AG10803 (cell line): ENCODE measurements around the gene WRNIP1.

Source experiments
- DNase-seq: peaks from one replicate; pipeline ENCODE4 v3.0.0; 2010; ENCODE audit warnings: low read depth
- H3K4me3 ChIP-seq: 2 replicates; pipeline ENCODE4 v1.5.1; 2011; ENCODE audit warnings: mild to moderate bottlenecking, low read length, control low read depth
- TF ChIP-seq, protein P1 (sequence below): conservative IDR thresholded peaks from 2 replicates; pipeline ENCODE4 v1.5.1; 2011; ENCODE audit warnings: mild to moderate bottlenecking, low read length, control low read depth, inconsistent platforms

WRNIP1 gene

GRCh38 chr6:2780102-2780737 is 15.0 kb downstream of the WRNIP1 start:
- TF ChIP-seq, protein P1, sequence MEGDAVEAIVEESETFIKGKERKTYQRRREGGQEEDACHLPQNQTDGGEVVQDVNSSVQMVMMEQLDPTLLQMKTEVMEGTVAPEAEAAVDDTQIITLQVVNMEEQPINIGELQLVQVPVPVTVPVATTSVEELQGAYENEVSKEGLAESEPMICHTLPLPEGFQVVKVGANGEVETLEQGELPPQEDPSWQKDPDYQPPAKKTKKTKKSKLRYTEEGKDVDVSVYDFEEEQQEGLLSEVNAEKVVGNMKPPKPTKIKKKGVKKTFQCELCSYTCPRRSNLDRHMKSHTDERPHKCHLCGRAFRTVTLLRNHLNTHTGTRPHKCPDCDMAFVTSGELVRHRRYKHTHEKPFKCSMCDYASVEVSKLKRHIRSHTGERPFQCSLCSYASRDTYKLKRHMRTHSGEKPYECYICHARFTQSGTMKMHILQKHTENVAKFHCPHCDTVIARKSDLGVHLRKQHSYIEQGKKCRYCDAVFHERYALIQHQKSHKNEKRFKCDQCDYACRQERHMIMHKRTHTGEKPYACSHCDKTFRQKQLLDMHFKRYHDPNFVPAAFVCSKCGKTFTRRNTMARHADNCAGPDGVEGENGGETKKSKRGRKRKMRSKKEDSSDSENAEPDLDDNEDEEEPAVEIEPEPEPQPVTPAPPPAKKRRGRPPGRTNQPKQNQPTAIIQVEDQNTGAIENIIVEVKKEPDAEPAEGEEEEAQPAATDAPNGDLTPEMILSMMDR: no peak
- H3K4me3 ChIP-seq: no peak overlapping the region
- no peak for DNase-seq

- TF ChIP-seq, protein P1: no peak
- no peak for DNase-seq
- H3K4me3 ChIP-seq: no peak overlapping the region
Measured at GRCh38 chr6:2781685-2782355, 16.6 kb downstream of the WRNIP1 start.

DNA sequence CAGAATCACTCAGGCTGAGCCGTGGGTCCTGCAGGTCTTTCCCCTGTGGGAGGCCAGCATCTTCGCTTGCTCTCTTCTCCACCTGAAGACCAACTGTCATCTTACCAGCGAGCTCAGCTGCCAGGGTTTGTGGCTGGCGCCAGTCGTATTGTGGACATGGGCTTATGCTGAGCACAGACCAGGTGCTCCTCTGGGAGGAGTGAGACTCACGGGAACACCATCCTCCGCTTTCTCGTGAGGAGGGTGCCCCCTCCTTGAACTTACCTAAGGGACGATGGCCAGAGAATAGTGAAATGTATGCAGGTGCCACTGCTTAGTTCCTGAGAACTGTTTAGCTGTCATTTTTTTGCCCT is 17.1 kb downstream of the WRNIP1 start:
- no peak for DNase-seq
- no peak overlapping the region for H3K4me3 ChIP-seq
- TF ChIP-seq, protein P1: no peak

- no peak for DNase-seq
- TF ChIP-seq, protein P1: no peak
- no peak overlapping the region for H3K4me3 ChIP-seq
Measured at GRCh38 chr6:2782825-2783187, 17.6 kb downstream of the WRNIP1 start.

DNA sequence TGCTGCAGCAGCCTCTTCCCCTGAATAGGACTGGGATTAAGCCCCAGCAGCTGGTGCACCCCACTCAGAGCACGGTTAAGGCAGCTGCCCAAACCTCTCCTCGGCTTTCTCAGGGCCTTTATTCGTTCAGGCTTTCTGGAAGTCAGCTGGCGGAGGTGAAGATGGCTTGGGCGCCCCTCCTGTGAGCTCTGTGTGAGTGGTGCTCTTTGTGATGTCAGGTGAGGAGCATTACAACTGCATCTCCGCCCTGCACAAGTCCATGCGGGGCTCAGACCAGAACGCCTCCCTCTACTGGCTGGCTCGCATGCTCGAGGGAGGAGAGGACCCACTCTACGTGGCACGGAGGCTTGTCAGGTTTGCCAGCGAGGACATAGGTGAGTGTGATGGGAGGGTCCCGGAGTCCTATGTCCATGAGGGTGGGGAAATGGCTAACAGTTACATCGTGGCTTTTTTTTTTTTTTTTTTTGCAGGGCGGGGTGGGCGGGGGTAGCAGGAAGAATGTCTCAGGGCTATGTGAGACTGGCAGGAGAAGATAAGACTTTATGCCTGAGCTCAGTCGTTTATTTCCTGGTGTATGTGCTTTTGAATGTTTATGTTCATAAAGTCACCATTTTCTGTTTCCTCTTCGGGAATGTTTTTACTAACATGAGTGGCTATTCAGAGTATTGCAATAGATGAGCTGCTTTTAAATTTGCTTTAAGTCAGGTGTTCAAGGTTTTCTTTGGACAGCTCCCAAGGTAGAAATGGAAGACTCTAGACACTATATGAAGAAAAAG is 18.2 kb downstream of the WRNIP1 start:
- H3K4me3 ChIP-seq: no peak overlapping the region
- DNase-seq: no peak
- TF ChIP-seq, protein P1: no peak

- no peak overlapping the region for H3K4me3 ChIP-seq
- TF ChIP-seq, protein P1: no peak
- no peak for DNase-seq
Measured at GRCh38 chr6:2784061-2784460, 18.9 kb downstream of the WRNIP1 start.

DNA sequence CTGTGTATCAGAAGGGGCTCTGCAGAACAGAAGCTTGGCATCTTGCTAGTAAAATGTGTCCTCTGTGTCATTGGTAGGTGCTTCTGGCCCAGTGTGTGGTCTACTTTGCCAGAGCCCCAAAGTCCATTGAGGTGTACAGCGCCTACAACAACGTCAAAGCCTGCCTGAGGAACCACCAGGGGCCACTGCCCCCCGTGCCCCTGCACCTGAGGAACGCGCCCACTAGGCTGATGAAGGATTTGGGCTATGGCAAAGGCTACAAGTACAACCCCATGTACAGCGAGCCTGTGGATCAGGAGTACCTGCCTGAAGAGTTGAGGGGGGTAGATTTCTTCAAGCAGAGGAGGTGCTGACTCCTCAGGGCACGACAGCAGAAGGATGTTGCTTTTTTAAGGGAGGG is 19.7 kb downstream of the WRNIP1 start:
- no peak for DNase-seq
- TF ChIP-seq, protein P1: no peak
- no peak overlapping the region for H3K4me3 ChIP-seq
